Measurements from ENCODE around the gene AHNAK.

AHNAK gene

DNA sequence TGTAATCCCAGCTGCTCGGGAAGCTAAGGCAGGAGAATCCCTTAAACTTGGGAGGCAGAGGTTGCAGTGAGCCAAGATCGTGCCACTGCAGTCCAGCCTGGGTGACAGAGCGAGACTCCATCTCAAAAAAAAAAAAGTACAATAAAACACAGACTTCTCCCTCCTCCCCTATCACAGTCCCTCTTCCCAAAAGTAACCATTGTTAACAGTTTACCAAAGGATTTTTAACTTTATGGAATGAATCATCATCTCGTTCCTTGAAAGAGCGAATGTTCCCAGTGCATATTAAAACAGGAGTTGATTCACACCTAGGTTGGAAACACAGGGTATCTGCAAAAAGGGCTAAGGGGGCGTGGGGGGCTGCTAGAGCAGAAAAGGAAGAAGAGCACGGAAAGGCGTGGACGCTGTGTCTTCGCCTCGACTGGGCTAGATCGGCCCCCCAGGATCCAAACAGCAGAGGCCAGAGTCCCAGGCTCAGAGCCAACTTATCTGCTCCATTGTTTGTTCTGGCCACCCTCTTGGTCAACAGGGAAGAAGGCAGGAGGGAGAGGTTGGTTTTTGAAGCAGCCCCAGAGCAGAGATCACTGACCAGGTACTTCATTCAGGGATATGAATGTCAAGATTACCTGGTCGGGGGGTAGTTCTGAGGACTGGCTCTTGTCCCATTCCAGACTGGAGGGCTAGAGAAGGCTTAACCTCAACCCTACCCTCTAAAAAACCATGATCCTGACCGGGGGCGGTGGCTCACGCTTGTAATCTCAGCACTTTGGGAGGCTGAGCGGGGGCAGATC lies 2.1 kb upstream of the AHNAK start:
- no peak for DNase-seq

DNA sequence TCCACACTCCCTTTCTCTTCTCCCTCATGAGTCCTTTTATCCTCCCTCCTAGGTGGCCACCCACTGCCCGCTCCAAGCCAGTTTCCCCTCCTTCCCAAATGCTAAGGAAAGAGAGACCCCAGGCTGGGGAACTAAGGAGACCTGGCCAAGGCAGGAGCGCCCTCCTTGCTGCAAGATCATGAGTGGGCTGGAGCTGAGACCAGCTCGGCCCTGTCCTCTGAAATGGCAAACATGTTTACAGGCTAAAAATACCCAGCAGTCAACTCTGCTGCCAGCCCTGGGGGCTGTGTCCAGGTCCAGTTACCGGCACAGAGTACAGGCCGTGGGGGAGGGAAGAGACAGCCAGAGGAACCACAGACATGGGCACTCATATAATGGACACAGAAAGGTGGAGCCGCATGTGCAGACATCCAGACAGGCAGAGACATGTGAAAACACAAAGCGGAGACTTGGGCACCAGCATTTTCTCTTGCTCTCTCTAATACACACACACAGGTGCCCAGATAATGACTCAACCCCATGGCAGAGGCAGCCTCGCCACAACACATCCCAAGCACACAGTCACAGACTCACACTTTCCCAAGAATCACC lies 1.2 kb upstream of the AHNAK start:
- DNase-seq = no peak

DNA sequence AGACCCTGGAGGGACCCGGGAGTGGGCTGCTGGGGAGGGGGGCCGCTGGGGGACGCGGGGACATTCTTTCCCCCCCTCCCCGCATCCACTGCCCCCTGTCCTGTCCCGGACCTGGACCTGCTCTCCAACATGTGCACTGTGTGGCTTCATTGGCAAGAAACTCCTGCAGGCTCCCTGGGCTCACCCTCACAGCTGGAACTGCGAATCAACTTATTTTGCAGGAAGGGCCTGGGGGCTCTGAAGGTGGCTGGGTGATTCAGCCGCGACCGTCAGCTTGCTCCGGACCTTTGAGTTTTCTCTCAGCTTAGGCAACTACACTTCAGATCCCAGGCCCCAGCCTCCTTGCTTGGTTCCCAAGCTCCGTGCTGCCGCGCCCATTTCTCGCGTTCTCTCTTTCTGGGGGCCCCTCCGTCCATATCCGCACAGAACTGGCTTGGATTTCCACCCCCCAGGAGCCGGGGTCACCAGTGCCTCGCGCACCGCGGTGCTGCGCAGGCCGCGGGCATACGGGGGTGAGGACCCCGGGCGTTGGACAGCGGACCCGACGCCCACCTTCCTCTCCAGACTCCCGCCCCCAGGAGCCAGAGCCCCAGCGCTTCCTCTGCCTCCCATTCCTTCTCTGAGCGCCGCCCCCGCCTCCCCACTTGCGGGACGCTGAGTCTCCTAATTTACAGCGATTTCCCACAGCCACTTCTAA lies 471 bp upstream of the AHNAK start:
- DNase-seq = no peak

GRCh38 chr11:62545437-62546243 lies 966 bp downstream of the AHNAK start:
- DNase-seq = peak in 1 of 4 experiments; percentile 37

DNA sequence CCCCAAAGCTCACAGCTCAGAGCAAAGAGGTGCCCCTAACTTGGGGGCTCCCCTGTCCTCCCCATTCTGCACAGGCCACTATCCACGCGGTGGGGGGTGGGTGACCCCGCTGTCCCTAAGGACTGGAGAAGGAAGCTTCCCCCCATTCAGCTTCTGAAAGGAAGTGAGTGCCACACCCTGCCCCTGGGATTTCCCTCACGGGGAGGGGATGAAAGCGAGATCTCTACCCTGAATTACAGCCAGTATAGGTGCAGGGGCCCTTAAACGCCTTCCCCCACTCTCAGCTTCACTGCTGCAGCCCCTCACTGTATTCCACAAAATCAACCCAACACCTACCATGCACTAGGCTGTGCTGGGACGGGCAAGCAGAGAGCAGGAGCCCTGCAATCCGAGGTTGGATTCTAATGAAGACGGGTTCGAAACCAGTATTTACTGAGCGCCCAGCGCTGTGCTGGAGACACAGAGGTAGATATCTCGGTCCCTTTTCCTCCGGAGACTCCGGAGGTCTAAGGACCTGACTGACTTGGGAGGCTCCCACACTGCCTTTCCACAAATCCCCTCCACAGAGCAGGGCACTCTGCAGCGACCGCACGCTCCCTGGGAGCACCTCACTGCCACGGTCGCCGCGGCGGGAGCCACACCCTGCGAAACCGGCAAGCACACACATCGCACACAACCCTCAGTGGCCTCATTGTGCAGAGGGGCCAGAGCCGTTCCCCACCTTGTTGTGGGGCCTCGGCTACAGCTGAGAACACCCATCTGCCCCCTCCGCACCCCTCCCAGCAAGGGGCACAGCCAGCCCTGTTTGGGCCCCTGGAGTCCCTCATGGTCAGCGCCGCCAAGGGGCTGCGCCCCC lies 1.8 kb downstream of the AHNAK start:
- no peak for DNase-seq

- no peak for DNase-seq
Measured at GRCh38 chr11:62543680-62544444, 2.7 kb downstream of the AHNAK start.

- DNase-seq = peak; percentile 37 to 67 (median 50)
Measured at GRCh38 chr11:62542750-62543567, 3.6 kb downstream of the AHNAK start.

GRCh38 chr11:62542111-62542745 lies 4.4 kb downstream of the AHNAK start:
- DNase-seq = no peak

GRCh38 chr11:62540804-62541701 lies 5.6 kb downstream of the AHNAK start:
- DNase-seq = no peak

GRCh38 chr11:62539238-62539925 lies 7.2 kb downstream of the AHNAK start:
- no peak for DNase-seq

DNA sequence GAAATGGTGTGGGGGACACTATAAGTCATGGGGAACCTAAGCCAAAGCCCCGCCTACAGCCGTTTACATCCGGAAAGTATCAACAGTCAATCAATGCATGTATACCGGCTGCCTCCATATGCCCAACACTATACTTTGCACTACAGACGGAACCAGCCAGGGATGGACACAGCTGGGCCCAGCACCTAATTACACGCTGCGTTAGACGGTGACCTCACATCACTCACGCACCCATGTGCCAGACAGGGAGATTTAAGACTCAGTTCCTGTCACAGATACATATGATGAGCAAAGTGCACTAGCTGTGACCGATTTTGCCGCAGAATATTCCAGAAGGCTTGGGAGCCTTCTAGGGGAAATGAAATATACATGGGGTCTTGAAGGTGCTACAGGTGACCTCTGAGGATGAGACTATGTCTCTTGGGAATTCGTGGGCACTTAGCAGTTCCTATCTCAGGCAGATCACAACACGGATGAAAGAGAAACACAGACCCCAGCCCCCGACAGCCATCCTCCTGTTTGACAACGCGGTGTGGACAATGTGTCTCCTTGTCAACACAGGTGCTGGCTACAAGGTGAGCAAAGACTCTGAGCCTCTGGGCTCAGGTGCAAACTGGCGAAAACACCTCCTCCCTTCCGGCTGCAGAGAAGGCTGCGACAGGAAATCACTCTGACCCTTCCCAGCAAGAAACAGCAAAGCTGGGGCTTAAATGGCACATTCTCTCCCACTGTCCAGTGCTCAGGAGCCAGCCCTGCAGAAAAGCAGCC lies 8.0 kb downstream of the AHNAK start:
- no peak for DNase-seq

- no peak for DNase-seq
Measured at GRCh38 chr11:62536301-62536957, 10.2 kb downstream of the AHNAK start.

DNA sequence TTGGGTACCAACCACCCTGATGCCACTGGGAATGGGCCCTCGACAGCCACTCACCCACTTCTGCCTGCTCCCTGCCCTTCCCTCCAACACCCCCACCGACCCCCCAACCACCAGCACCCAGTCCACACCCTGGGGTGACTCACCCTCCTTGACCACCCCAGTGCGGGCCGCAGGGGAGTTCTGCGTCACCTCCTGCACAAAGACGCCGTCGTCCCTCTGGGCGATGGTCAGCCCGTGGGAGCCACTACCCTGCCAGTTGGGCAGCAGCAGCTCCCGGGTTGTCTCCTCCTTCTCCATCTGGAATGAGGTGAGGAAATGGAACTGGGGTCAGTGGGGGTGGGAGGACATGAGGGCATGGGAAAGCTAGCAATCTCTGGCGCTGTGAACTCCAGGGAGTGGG lies 10.8 kb downstream of the AHNAK start:
- DNase-seq = no peak

DNA sequence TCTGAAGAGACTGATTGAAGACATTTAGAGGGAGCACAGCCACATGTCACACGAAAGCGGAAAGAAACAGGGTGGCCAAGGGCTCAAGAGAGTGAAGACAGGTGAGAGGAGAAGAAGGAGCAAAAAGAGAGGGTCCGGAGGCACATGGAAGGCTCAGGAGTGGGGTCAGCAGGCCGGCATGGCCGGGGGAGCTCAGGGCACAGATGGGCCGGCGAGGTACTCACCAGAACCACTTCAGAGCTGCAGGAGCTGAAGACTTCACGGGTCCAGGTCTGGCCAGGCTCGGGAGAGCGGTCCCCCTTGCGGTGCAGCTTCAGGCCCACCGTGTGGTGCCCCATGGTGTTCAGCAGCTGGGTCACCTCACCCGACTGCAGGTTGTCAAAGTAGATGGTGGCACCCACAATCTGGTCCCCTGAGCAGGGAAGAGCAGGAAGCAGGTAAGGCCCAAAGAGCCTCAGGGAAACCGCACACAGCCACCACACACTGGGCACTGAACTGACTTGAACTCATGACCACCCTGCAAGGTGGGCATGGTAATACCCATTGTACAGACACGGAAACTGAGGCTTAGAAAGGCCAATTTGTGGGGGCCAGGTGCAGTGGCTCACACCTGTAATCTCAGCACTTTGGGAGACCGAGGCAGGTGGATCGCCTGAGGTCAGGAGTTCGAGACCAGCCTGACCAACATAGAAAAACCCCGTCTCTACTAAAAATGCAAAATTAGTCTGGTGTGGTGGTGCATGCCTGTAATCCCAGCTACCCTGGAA lies 11.6 kb downstream of the AHNAK start:
- DNase-seq = no peak

GRCh38 chr11:62532096-62532495 lies 14.5 kb downstream of the AHNAK start:
- no peak for DNase-seq

DNA sequence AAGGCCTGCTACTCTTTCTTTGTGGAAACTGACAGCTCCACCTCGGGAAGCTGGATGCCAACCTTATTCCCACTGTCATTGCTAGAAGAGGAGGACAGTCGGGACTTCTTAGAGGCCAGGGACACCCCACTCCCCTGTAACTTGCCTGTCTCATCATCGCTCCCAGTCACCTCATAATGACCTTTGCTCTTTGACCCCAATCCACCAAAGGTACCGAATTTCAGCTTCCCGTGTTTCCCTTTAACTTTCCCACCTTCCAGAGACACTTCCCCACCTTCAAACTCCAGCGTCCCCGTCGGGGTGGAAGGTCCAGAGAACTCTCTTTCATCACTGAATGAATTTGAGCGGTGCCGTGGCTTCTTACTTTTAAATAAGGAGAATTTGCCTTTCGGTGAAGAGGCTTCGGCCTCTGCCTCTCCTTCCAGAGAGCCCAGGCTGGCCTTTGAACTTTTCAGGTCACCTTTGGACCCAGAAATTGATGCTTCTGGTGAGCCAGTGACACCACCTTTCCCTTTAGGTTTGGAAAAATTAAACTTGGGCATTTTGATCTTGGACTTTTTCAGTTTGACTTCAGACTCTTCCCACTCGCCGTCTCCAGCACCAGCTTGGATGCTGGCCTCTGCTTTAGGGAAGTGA lies 29.8 kb downstream of the AHNAK start:
- no peak for DNase-seq

Data from activated naive CD4-positive, alpha-beta T cell (primary cell).